PC-3 (cell line): ENCODE data around the gene SFN. TPM values are rescaled to one million over a fixed set of nuclear protein-coding genes. Genes with fewer than 3 reads are reported as not detected.
A peak's percentile ranks its signal among the peaks of the same experiment; 100 is the strongest.

Source experiments
- ATAC-seq: fragments of 200-7000 bp; cut with Tn5 transposase; 2 replicates; pipeline ENCODE4 v1.9.1; 2020; ENCODE audit warnings: mild to moderate bottlenecking, moderate library complexity
- BruUV-seq: library from RNA; stranded (reverse); fragments of 400-500 nt; replicated peaks from 2 replicates; lab custom pipeline; 2021; lab: Mats Ljungman, UMichigan
- CTCF ChIA-PET: fragments of 300-600 bp; sonication (Branson Sonifier 250); formaldehyde crosslinking; loops from one replicate; lab custom pipeline; 2022; ENCODE audit warnings: antibody characterized with exemption; lab: Charles Lee
- POLR2A ChIA-PET: fragments of 300-600 bp; sonication (Branson Sonifier 250); formaldehyde crosslinking; loops from one replicate; lab custom pipeline; 2022; ENCODE audit warnings: antibody characterized with exemption; ENCODE audit not compliant: unreplicated experiment; lab: Charles Lee
- DNase-seq: peaks from one replicate; pipeline ENCODE4 v3.0.0-alpha.2; 2015
- H2AFZ ChIP-seq: fragments of 300-600 bp; sonication (generic); 2 replicates; pipeline ENCODE4 v1.6.0; 2016; ENCODE audit warnings: antibody characterized with exemption, low read length
- H3F3A ChIP-seq: fragments of 300-600 bp; sonication (generic); one replicate; pipeline ENCODE4 v1.6.0; 2017; ENCODE audit warnings: antibody characterized with exemption, low read length, control low read depth, mild to moderate bottlenecking; ENCODE audit not compliant: unreplicated experiment
- H3K27ac ChIP-seq: fragments of 300-600 bp; sonication (generic); 2 replicates; pipeline ENCODE4 v1.5.1; 2016; ENCODE audit warnings: mild to moderate bottlenecking, low read length
- H3K27me3 ChIP-seq: fragments of 300-600 bp; sonication (generic); 2 replicates; pipeline ENCODE4 v1.6.1; 2016; ENCODE audit warnings: low read length, mixed read lengths
- H3K36me3 ChIP-seq: fragments of 300-600 bp; sonication (generic); 2 replicates; pipeline ENCODE4 v1.6.1; 2016; ENCODE audit warnings: low read depth, mixed run types, low read length, mixed read lengths
- H3K4me1 ChIP-seq: fragments of 300-600 bp; sonication (generic); 2 replicates; pipeline ENCODE4 v1.5.1; 2016; ENCODE audit warnings: low read length; ENCODE audit not compliant: insufficient read depth
- H3K4me2 ChIP-seq: fragments of 300-600 bp; sonication (generic); 2 replicates; pipeline ENCODE4 v1.6.0; 2016; ENCODE audit warnings: low read length
- H3K4me3 ChIP-seq: fragments of 300-600 bp; sonication (generic); 2 replicates; pipeline ENCODE4 v1.5.1; 2016; ENCODE audit warnings: mild to moderate bottlenecking, low read length, mixed read lengths
- H3K79me2 ChIP-seq: fragments of 300-600 bp; sonication (generic); 2 replicates; pipeline ENCODE4 v1.6.1; 2017; ENCODE audit warnings: low read length, mixed read lengths
- H3K9ac ChIP-seq: fragments of 300-600 bp; sonication (generic); 2 replicates; pipeline ENCODE4 v1.6.0; 2016; ENCODE audit warnings: mild to moderate bottlenecking, low read length
- H3K9me2 ChIP-seq: fragments of 300-600 bp; sonication (generic); replicated peaks from 2 replicates; pipeline ENCODE4 v1.6.1; 2016; ENCODE audit warnings: mixed run types, low read length, mixed read lengths
- H3K9me3 ChIP-seq: fragments of 300-600 bp; sonication (generic); 2 replicates; pipeline ENCODE4 v1.6.1; 2016; ENCODE audit warnings: low read length, mixed read lengths
- H4K20me1 ChIP-seq: fragments of 300-600 bp; sonication (generic); 2 replicates; pipeline ENCODE4 v1.6.1; 2016; ENCODE audit warnings: low read length, mixed read lengths
- CTCF ChIP-seq: fragments of 300-600 bp; sonication (generic); conservative IDR thresholded peaks from 2 replicates; pipeline ENCODE4 v1.5.1; 2017; ENCODE audit warnings: antibody characterized with exemption, low read depth, mild to moderate bottlenecking, low read length
- EZH2 ChIP-seq: fragments of 300-600 bp; sonication (generic); IDR thresholded peaks from one replicate; pipeline ENCODE4 v1.6.1; 2017; ENCODE audit warnings: antibody characterized with exemption, mild to moderate bottlenecking, low read length; ENCODE audit not compliant: unreplicated experiment
- EZH2phosphoT487 ChIP-seq: fragments of 300-600 bp; sonication (generic); IDR thresholded peaks from 2 replicates; pipeline ENCODE4 v1.6.1; 2018; ENCODE audit warnings: mild to moderate bottlenecking, antibody characterized with exemption, low read length, borderline replicate concordance
- intact Hi-C: fragments of 100-400 bp; cut with micrococcal nuclease; formaldehyde crosslinking; loops from 2 replicates; pipeline ENCODE4 v1.9.0; 2023
- total RNA-seq: library from RNA; depleted of rRNA; stranded (reverse); fragments of >200 nt; gene quantifications from 2 replicates; pipeline ENCODE4 v1.2.3, GENCODE V29; 2014

The SFN gene
- total RNA-seq, 1 experiment from 2014 or later = 411 TPM

- no peaks in the 10 kb centered on the region for H4K20me1 ChIP-seq
- no peaks in the 10 kb centered on the region for H3K9me3 ChIP-seq
- H3K79me2 ChIP-seq = no peaks in the 10 kb centered on the region
- no peak for DNase-seq
- no peak overlapping the region for H2AFZ ChIP-seq
- no peaks in the 10 kb centered on the region for H3K9me2 ChIP-seq
- H3F3A ChIP-seq = no peaks in the 10 kb centered on the region
- POLR2A ChIA-PET = no interaction called here
- ATAC-seq = no peak
- peaks cover 20% of the 10 kb centered on the region for H3K4me1 ChIP-seq
- no TSS peak for BruUV-seq
- TF ChIP-seq CTCF (0 out of 2 replicates have a peak, but pooled peaks have one; percentile 10), EZH2 (no peak)
- no peak overlapping the region for H3K9ac ChIP-seq
- intact Hi-C loops = no loop called here
- H3K4me2 ChIP-seq = no peak overlapping the region
- CTCF ChIA-PET = no interaction called here
- no peak overlapping the region for H3K27ac ChIP-seq
- no peaks in the 10 kb centered on the region for H3K27me3 ChIP-seq
- H3K36me3 ChIP-seq = no peaks in the 10 kb centered on the region
- H3K4me3 ChIP-seq = no peak overlapping the region
These were observed 42.1 kb upstream of the SFN start for GRCh38 chr1:26820784-26821269.

- Histone ChIP-seq H3K27me3 (no peaks in the 10 kb centered on the region), H4K20me1 (no peaks in the 10 kb centered on the region), H3K4me1 (peaks cover 25% of the 10 kb centered on the region), H3K4me3 (no peak overlapping the region), H3K9ac (no peak overlapping the region), H3K36me3 (no peaks in the 10 kb centered on the region), H2AFZ (no peak overlapping the region), H3K4me2 (no peak overlapping the region), H3K27ac (no peak overlapping the region), H3F3A (no peaks in the 10 kb centered on the region), H3K9me3 (no peaks in the 10 kb centered on the region), H3K79me2 (peaks cover 11% of the 10 kb centered on the region), H3K9me2 (no peaks in the 10 kb centered on the region)
- POLR2A ChIA-PET = interaction anchor here (0.6 kb wide), 2 partner anchors 45 to 588 kb away, joined by 4 to 8 read pairs; no protein-coding TSS in a partner anchor
- CTCF ChIA-PET = no interaction called here
- no TSS peak for BruUV-seq
- ATAC-seq (no peak), DNase-seq (peak; percentile 16)
- intact Hi-C loops = no loop called here
- TF ChIP-seq EZH2phosphoT487 (no peak), CTCF (no peak), EZH2 (no peak)
These were observed 40.1 kb upstream of the SFN start for GRCh38 chr1:26822737-26823395.

- POLR2A ChIA-PET = no interaction called here
- H3K9me2 ChIP-seq = no peaks in the 10 kb centered on the region
- intact Hi-C loops = no loop called here
- TF ChIP-seq EZH2 (no peak), CTCF (no peak), EZH2phosphoT487 (no peak)
- H3K9me3 ChIP-seq = no peaks in the 10 kb centered on the region
- H3K27ac ChIP-seq = peak overlapping the region; percentile 82
- H3K4me1 ChIP-seq = peaks cover 34% of the 10 kb centered on the region
- H3K4me3 ChIP-seq = no peak overlapping the region
- H2AFZ ChIP-seq = peak overlapping the region; percentile 59; the same call in 1 of the 2 replicates
- no TSS peak for BruUV-seq
- H3K9ac ChIP-seq = peak overlapping the region; percentile 33
- H3K4me2 ChIP-seq = peak overlapping the region; percentile 19
- H3K27me3 ChIP-seq = no peaks in the 10 kb centered on the region
- H3K79me2 ChIP-seq = peaks cover 28% of the 10 kb centered on the region
- CTCF ChIA-PET = interaction anchor here (0.6 kb wide), 1 partner anchor 223 kb away, joined by 3 read pairs; no protein-coding TSS in a partner anchor
- H4K20me1 ChIP-seq = no peaks in the 10 kb centered on the region
- H3K36me3 ChIP-seq = 0 out of 2 replicates have a peak, but pooled peaks cover 4% of the 10 kb centered on the region
- H3F3A ChIP-seq = no peaks in the 10 kb centered on the region
- DNase-seq = peak; percentile 92
- ATAC-seq = no peak
These were observed 38.2 kb upstream of the SFN start for GRCh38 chr1:26824731-26825130.
